Right hindlimb (tissue), 1 donor: ENCODE data around the gene C11orf91.
"Not testable (repeated sequence)": the region's sequence is repeated elsewhere in the genome, so short reads cannot be mapped to it uniquely, and the experiment has no call there.

ENCODE experiments used
- DNase-seq: peaks from one replicate; pipeline ENCODE4 v3.0.0-alpha.2; 2018

The C11orf91 gene

DNA sequence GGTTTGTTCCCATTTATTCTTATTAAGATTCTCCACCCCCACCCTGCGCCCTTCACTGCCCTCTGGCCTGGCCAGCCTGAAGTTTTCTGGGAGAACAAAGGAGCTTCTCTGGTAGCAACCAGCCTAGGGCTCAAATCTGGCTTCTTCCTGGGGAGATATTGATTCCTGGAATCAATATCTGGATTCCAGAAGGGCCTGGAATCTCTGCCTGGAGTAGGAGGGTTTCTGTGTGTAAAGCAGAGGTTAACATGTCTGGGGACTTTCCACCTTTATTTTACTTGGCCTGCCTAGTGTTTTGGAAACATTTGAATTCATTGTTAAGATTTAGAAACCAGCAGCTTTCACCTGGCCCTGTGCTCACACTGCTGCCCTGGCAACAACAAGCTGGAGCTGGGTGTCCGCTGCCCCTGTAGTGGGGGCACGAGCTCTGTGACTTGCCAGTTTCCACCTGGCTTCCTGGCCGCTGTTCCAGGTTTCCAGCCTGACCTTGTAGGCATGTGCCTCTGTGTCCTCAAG, 5.5 kb downstream of the C11orf91 start:
- no peak for DNase-seq

DNA sequence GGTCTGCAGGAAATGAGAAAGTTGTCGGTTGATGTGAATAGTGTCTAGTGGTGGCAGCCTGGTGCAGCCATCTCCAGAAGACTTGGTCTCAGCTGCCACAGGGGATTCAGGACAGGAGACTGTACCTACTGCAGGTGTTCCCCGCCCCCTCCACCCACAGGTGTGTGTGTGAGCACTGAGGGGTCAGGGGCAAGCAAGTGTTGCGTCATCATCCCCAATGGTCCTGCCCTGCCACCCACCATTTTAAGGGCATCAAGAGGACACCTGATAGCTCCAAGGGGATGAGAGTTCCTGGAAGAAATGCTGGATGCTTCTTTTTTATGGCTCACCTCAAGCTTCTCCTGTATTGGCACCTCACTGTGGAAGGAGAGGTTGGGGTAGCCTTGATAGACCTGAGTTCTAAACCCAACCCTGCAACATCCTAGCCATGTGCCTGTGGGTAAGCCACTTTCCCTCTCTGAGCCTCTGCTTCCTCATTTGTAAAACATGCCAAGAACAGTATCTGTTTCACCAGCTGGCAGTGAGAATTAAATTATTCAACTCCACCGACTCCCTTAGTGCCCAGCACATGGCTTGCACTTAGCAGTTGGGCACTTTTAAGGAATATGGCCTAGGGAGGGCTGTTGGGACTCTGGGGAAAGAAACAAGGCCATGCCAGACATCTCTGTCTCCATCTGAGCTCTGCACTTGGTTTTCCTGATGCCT, 6.1 kb downstream of the C11orf91 start:
- no peak for DNase-seq

DNA sequence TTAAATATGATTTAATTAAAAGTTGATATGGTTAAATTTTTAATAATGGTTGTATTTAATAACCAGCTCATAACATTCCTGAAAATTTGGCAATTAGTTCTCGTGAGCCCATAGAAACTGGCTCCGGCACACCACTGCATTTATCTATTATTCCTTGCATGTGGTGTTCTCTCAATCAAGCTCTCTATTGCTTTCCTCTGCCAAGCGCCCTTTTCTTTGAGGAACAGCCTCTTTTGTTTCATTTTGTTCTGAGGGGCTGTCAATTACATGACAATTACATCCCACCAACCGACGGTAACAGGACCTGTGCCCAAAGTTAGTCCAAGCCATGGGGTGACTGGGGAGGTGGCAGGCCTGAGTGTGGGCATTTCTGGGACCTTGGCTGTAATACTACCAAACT, 8.1 kb downstream of the C11orf91 start:
- no peak for DNase-seq

DNA sequence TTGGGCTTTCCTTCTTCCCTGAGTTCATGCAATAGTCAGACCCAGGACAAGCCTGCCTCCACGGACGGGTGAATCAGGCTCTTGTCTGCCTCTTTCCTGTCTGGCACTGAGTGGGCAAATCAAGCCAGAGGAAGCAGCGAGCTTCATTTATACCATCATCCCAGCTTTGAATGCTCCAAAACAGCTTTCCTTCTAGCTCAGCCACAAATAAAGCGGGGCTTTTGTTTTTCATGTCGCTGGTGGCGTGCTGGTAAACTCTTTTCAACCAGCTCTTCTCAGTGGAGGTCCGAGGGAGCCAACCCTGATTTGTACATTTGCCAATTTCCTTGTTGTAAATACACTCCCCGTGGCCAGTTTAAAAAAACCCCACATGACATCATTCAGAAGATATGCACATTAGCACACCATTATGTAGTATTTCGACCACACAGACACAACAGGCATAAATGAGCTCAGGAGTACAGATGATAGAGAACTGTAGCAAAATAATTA, 8.6 kb downstream of the C11orf91 start:
- peak; percentile 67 for DNase-seq

DNA sequence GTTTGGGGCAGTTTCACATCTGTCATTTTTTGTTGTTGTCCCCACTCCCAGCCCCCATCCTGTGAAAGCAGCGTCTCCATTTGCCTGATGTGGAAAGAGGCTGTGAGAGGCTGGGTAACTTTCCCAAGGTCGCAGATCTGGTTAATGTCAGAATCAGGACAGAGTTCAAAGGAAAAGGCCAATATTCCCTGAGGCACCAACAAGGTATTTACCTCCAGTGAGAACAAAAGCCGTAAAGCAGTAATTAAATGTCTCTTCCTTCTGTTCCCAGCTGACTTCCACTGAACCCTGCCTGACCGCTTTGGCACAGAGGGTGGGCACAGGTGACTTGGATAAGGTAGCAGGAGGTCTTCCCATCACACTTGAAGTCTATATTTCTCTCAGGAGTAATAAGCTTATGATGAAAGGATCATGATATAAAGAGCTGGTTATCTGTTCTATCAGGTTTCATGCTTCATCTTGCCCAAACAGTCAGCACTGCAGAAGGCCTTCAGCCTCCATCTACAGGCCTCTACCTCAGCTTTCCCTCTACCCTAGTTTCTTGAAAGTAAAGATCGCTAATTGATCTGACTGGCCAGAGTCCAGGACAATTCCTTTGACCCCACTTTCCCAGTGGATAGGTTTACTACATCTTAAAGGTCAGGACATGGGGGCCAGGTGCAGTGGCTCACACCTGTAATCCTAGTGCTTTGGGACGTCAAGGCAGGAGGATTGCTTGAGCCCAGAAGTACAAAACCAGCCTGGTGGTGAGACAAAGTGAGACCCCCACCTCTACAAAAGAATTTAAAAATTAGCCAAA, 9.4 kb downstream of the C11orf91 start:
- DNase-seq = no peak

- no peak for DNase-seq
These were observed 10.1 kb downstream of the C11orf91 start for GRCh38 chr11:33690290-33691065.

DNA sequence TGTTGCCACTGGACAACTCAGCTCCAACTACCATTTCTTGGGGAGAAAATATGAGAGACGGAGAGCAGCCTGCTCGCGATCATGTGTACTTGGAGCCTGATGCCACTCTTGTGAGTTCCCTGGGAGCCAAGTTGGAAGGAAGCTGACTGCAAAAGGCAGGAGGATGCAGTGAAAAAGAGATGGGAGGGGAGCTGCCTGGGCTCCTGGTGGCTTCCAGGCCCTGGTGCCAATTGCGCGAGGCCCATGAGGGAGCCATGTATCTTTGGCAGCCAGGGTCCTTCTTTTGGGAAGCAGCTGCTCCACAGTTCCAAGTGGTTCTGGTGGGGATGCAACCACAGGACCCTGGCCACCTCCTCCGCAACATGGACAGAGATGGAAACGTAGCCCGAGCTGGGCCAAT, 11.1 kb downstream of the C11orf91 start:
- no peak for DNase-seq

DNA sequence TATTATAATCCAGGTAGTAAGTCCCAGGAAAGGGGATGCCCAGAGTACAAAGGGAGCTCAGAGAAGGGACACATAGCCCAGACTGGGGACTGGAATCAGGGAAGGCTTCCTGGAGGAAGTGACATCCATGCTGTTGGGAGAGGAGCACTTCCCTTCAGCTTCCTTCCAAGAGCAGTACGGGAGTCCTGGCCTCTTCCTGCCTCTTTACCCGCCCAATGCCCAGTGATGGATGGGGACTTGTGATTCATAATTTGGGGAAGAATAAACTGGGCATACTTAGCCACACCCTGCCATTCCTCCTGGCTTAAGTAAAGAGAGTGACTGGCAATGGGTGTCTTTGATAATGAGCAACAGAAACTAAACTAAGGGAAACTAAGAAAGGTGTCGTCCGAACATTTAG, 11.5 kb downstream of the C11orf91 start:
- DNase-seq = no peak

DNA sequence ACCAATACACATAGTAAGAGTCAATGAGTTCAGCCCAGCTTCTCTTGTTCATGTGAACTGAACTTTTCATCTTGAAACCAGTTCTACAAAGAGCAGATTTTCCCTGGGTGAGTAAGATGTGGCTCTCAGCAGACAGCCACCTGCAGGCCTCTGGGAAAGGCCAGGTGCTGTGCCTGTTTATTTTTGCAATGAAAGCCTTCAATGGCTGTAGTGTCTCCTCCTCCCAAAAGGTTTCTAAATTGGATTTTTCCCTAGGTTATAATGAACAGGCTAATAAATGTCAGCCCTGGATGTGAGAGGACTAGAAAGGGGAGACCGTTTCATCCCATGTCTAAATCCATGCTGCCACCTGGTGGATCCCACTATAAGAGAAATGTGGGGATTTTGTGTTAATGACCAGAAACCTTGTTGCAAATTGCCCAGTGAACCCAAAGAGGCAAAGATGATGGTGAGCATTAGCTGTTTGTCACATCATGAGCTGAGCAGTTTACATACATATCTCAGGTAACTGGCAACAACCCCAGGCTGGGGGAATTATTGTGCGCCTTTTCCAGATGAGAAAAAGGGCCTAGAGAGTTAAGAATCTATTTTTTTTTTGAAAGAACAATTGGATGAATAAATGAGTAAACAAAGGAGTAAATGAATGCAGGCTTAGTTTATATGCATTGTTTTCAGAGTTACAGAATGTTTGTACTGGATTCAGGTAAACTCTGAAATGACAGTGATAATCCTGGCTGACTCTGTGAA, 12.7 kb downstream of the C11orf91 start:
- peak; percentile 60 for DNase-seq

DNA sequence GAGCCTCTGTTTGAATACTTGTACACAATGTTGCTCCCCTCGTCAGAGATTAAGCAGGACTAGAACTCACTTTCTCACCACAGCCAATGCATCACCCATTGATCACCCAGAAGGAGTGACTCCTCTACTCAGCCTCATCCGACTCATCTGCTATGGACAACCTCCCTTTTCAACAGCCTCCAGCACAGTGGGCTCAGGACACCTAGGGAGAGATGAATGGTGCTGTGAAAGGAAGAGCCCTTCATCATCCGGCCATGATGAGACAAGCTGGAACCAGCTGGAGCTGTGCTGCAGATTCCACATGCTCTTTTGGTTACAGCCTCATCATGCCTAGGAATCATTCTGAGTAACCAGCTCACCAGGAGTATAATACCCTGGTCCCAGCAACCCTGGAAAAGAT, 15.5 kb downstream of the C11orf91 start:
- no peak for DNase-seq

- no peak for DNase-seq
These were observed 16.5 kb downstream of the C11orf91 start for GRCh38 chr11:33684003-33684706.

DNA sequence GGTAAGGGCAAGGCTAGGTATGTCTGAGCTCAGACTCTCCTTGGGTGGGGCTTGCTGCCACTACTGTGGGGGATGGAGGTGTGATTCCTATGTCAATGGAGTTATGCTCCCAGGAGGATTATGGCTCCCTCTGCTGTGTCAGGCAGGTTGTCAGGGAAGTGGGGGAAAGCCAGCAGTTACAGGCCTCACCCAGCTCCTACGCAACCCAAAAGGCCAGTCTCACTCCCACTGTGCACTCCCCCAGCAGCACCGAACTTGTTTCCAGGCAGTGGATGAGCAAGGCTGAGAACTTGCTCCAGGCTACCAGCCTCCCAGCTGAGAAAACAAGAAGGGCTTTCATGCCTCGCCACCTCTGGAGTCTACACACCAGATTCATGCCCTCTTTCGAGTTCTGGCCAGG, 18.2 kb downstream of the C11orf91 start:
- no peak for DNase-seq

DNA sequence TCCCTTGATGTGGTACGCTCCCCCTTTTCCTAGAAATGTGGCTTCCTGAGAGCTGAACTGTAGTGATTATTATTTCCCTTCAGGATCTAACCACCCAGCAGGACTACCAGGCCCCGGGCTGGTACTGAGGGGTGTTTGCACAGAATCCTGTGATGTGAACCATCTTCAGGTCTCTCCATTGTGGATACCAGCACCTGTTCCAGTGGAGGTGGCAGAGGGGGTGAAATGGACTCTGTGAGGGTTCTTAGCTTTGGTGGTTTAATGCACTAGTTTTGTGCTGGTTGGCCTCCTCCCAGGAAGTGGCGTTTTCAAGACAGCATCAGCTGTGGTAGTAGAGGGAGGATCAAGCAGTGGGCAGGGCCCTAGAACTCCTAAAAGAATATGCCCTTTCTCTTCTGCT, 18.6 kb downstream of the C11orf91 start:
- DNase-seq = no peak

GRCh38 chr11:33678616-33679015, 22.0 kb downstream of the C11orf91 start:
- not testable (repeated sequence) for DNase-seq

GRCh38 chr11:33674035-33674814, 26.4 kb downstream of the C11orf91 start:
- no peak for DNase-seq

GRCh38 chr11:33672273-33672672, 28.4 kb downstream of the C11orf91 start:
- DNase-seq = no peak

DNA sequence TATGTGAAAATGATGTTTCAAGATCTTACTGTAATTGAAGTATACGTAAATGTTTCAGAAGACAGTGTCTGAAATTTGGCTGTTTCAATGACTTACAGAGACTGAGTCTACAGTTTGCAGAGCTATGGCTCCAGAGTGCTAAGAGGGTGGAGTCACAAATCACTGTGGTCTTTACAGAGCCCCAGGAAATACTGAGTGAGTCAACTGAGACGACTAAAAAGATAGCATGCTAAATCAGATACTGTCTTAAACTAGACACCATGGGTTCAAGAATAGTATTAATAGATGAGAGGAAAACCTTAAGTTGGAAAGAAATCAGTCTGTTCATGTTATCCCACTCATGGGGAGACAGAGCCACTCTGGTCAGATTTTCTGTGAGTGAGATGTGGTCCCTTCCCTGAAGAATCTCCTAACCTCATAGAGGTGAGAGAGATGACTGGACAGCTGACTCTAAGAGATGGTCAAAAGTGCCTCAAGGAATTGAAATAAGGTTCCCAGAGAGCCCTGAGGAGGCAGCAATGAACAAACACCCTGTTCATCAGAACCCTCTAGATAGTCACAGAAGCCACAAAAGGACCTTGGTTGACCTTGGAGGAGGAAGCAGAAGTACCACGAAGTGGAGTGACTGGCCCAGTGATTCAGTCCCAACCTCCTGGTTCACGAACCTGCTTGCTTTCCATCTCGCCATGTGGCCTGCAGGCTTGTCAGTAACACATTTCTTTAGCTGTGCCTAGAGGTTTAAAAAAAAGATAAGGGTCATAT, 30.2 kb downstream of the C11orf91 start:
- no peak for DNase-seq

GRCh38 chr11:33669598-33670249, 30.9 kb downstream of the C11orf91 start:
- DNase-seq = no peak

DNA sequence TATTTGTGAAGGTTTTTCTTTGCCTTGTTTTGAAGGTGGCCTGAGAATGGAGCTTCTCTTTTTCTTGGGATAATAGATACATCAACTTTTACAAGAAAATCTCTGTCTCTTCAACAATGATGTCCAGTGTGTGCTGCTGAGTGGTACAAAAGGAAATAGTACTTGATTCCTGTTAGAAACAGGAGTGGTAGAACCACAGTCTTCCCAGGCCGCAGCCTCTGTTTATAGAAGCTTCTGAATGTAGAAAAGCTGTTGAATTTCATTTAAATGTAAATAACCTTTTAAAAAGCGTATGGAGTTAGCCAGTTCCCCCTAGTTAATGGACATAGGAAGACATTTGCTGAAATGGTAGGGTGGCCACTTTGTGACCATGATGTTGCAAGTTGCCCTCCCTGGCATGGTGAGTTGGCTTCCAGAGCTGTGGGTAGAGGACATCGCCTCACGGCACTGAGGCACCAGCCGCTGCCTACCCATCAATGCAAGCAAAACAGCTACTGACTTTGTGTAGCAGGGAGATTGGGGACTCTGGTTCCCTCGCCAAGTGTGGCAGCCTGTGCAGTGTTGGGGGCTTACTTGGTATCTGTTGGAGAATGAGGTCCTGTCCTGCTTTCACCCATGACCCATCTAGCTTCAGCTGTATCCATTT, 31.6 kb downstream of the C11orf91 start:
- no peak for DNase-seq
